K562 (cell line): ENCODE data around the gene HOXA4. TPM values are rescaled to one million over a fixed set of nuclear protein-coding genes. Genes with fewer than 3 reads are reported as not detected.

Experiments
- ELF1 ChIP-seq: fragments of 200-800 bp; sonication (Bioruptor generic); IDR thresholded peaks from 2 replicates; pipeline ENCODE4 v1.6.1; 2016; ENCODE audit warnings: missing genetic modification characterization, missing compliant biosample characterization
- ZNF274 ChIP-seq: IDR thresholded peaks from 2 replicates; pipeline ENCODE4 v1.6.1; 2011; ENCODE audit warnings: low read depth, mild to moderate bottlenecking, low read length, moderate library complexity, borderline replicate concordance
- polyA plus RNA-seq, 8 experiments: library from polyadenylated mRNA; depleted of rRNA in 4 of 8; stranded (reverse) in 5 of 8; unstranded in 3 of 8; fragments of >200 nt; fragmentation: Nextera tagmentation in 2 of 8; fragmentation: Illumina TruSeq in 1 of 8; extraction: Ambion mirVana in 2 of 8; extraction: Trizol in 1 of 8; gene quantifications; 2 replicates each; pipeline versions ENCODE4 v1.2.1 to v1.2.3, GENCODE V29; 2011 to 2014; ENCODE audit warnings: inconsistent platforms in 1 of 8, missing spikeins in 1 of 8
- total RNA-seq, 7 experiments: library from RNA; depleted of rRNA in 6 of 7; stranded (reverse); fragments of >200 nt in 6 of 7; fragmentation: Illumina TruSeq in 2 of 7; extraction: Trizol in 2 of 7; gene quantifications; 2 replicates each; pipeline versions ENCODE4 v1.2.1 to v1.2.3, GENCODE V29; 2011 to 2021; ENCODE audit warnings: low replicate concordance in 1 of 7
- TF ChIP-seq, protein P1 (sequence below): fragments of 200-600 bp; sonication (generic); IDR thresholded peaks from one replicate; pipeline ENCODE4 v1.6.1; 2012; ENCODE audit warnings: mild to moderate bottlenecking, low read depth, low read length, inconsistent platforms

The HOXA4 gene
- total and polyA plus RNA-seq, 9 of the 15 experiments (the other 6 are each of a cell fraction or from before 2014, with no cell fraction given) = not detected

DNA sequence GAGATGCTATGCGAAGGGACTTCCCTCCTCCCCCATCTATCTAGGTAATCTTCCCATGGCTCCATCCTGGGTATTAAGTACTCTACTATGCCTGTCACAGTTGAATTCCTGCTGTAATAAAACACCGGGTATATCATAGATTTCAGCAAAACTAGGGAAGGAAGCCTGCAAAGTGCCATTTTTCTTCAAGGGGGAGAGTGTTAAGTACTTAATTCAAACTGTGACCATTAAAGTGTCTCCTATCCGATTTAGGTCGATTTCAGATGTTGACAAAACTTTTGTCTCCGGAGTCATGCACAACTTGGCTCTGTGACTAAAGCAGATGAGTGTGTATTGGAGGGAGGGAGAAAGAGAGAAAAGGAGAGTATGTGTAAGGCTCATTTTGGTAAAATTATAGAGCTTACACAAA is 4.6 kb downstream of the HOXA4 start (continued):
- TF ChIP-seq, protein P1, sequence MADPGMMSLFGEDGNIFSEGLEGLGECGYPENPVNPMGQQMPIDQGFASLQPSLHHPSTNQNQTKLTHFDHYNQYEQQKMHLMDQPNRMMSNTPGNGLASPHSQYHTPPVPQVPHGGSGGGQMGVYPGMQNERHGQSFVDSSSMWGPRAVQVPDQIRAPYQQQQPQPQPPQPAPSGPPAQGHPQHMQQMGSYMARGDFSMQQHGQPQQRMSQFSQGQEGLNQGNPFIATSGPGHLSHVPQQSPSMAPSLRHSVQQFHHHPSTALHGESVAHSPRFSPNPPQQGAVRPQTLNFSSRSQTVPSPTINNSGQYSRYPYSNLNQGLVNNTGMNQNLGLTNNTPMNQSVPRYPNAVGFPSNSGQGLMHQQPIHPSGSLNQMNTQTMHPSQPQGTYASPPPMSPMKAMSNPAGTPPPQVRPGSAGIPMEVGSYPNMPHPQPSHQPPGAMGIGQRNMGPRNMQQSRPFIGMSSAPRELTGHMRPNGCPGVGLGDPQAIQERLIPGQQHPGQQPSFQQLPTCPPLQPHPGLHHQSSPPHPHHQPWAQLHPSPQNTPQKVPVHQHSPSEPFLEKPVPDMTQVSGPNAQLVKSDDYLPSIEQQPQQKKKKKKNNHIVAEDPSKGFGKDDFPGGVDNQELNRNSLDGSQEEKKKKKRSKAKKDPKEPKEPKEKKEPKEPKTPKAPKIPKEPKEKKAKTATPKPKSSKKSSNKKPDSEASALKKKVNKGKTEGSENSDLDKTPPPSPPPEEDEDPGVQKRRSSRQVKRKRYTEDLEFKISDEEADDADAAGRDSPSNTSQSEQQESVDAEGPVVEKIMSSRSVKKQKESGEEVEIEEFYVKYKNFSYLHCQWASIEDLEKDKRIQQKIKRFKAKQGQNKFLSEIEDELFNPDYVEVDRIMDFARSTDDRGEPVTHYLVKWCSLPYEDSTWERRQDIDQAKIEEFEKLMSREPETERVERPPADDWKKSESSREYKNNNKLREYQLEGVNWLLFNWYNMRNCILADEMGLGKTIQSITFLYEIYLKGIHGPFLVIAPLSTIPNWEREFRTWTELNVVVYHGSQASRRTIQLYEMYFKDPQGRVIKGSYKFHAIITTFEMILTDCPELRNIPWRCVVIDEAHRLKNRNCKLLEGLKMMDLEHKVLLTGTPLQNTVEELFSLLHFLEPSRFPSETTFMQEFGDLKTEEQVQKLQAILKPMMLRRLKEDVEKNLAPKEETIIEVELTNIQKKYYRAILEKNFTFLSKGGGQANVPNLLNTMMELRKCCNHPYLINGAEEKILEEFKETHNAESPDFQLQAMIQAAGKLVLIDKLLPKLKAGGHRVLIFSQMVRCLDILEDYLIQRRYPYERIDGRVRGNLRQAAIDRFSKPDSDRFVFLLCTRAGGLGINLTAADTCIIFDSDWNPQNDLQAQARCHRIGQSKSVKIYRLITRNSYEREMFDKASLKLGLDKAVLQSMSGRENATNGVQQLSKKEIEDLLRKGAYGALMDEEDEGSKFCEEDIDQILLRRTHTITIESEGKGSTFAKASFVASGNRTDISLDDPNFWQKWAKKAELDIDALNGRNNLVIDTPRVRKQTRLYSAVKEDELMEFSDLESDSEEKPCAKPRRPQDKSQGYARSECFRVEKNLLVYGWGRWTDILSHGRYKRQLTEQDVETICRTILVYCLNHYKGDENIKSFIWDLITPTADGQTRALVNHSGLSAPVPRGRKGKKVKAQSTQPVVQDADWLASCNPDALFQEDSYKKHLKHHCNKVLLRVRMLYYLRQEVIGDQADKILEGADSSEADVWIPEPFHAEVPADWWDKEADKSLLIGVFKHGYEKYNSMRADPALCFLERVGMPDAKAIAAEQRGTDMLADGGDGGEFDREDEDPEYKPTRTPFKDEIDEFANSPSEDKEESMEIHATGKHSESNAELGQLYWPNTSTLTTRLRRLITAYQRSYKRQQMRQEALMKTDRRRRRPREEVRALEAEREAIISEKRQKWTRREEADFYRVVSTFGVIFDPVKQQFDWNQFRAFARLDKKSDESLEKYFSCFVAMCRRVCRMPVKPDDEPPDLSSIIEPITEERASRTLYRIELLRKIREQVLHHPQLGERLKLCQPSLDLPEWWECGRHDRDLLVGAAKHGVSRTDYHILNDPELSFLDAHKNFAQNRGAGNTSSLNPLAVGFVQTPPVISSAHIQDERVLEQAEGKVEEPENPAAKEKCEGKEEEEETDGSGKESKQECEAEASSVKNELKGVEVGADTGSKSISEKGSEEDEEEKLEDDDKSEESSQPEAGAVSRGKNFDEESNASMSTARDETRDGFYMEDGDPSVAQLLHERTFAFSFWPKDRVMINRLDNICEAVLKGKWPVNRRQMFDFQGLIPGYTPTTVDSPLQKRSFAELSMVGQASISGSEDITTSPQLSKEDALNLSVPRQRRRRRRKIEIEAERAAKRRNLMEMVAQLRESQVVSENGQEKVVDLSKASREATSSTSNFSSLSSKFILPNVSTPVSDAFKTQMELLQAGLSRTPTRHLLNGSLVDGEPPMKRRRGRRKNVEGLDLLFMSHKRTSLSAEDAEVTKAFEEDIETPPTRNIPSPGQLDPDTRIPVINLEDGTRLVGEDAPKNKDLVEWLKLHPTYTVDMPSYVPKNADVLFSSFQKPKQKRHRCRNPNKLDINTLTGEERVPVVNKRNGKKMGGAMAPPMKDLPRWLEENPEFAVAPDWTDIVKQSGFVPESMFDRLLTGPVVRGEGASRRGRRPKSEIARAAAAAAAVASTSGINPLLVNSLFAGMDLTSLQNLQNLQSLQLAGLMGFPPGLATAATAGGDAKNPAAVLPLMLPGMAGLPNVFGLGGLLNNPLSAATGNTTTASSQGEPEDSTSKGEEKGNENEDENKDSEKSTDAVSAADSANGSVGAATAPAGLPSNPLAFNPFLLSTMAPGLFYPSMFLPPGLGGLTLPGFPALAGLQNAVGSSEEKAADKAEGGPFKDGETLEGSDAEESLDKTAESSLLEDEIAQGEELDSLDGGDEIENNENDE = no peak
- TF ChIP-seq ZNF274 (no peak), ELF1 (tag) (no peak)
